ENCODE results near the gene MPND.

MPND gene

DNA sequence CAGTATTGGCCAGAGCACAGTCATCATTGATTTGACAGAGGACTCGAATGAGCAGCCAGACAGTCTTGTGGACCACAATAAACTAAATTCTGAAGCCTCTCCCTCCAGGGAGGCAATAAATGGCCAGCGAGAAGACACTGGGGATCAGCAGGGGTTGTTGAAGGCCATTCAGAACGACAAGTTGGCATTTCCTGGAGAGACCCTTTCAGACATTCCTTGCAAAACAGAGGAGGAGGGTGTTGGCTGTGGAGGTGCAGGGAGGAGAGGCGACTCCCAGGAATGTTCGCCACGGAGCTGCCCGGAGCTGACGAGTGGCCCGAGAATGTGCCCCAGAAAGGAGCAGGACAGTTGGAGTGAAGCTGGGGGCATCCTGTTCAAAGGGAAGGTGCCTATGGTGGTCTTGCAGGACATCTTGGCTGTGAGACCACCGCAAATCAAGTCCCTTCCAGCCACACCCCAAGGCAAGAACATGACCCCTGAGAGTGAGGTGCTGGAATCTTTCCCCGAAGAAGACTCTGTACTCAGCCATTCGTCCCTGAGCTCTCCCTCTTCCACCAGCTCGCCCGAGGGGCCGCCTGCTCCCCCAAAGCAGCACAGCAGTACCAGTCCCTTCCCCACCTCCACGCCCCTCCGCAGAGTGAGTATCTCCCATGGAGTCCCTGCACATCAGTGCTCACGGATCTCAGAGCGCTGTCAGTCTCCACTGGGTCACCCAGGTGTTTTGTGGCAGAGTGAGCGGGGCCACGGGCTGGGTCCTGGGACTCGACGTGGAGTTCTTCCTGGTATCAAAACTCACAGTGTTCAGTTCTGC is 66.0 kb downstream of the MPND start:
- DNase-seq, result no peak
